HEK293T (cell line): Measurements from ENCODE around the gene IFNA6.

Experiments used
- ARNT ChIP-seq: fragments of 450-650 bp; IDR thresholded peaks from 2 replicates; pipeline ENCODE4 v1.6.1; 2017; ENCODE audit warnings: mild to moderate bottlenecking
- BHLHE40 ChIP-seq: fragments of 450-650 bp; IDR thresholded peaks from 2 replicates; pipeline ENCODE4 v1.6.1; 2016; ENCODE audit warnings: mild to moderate bottlenecking, moderate library complexity, borderline replicate concordance
- ELF4 ChIP-seq: fragments of 450-650 bp; IDR thresholded peaks from 2 replicates; pipeline ENCODE4 v1.6.1; 2017; ENCODE audit warnings: antibody characterized with exemption
- FOXA1 ChIP-seq: fragments of 450-650 bp; IDR thresholded peaks from 2 replicates; pipeline ENCODE4 v1.6.1; 2016; ENCODE audit warnings: mild to moderate bottlenecking
- FOXK2 ChIP-seq: fragments of 450-650 bp; IDR thresholded peaks from 2 replicates; pipeline ENCODE4 v1.6.1; 2016; ENCODE audit warnings: mild to moderate bottlenecking
- FOXM1 ChIP-seq: fragments of 450-650 bp; IDR thresholded peaks from 2 replicates; pipeline ENCODE4 v1.6.1; 2017; ENCODE audit warnings: mild to moderate bottlenecking, borderline replicate concordance
- HDGF ChIP-seq: fragments of 450-650 bp; IDR thresholded peaks from 2 replicates; pipeline ENCODE4 v1.6.1; 2017; ENCODE audit warnings: antibody characterized with exemption, borderline replicate concordance
- SP1 ChIP-seq: fragments of 450-650 bp; IDR thresholded peaks from 2 replicates; pipeline ENCODE4 v1.6.1; 2017
- SUZ12 ChIP-seq: fragments of 450-650 bp; IDR thresholded peaks from 2 replicates; pipeline ENCODE4 v1.6.1; 2016; ENCODE audit warnings: mild to moderate bottlenecking
- TARDBP ChIP-seq: fragments of 450-650 bp; IDR thresholded peaks from 2 replicates; pipeline ENCODE4 v1.6.1; 2016
- ZNF384 ChIP-seq: fragments of 450-650 bp; IDR thresholded peaks from 2 replicates; pipeline ENCODE4 v1.6.1; 2016
- TF ChIP-seq, protein P1 (sequence below): fragments of 450-650 bp; IDR thresholded peaks from 2 replicates; pipeline ENCODE4 v1.6.1; 2016

DNA sequence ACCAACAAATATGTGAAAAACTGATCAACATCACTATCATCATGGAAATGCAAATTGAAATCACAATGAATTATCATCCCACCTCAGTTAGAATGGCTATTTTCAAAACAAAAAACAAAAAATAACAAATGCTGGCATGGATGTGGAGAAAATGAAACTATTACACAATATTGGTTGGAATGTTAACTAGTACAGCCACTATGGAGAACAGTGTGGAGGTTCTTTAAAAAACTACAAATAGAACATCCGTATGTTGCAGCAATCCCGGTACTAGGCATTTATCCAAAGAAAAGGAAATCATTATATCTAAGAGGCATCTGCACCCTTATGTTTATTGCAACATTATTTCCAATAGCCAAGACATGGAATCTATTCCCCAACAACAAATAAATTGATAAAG lies 36.5 kb downstream of the IFNA6 start:
- TF ChIP-seq SP1 (no peak), FOXM1 (no peak), ELF4 (no peak), TARDBP (no peak), FOXA1 (no peak), FOXK2 (no peak), BHLHE40 (no peak), SUZ12 (no peak), HDGF (no peak), ARNT (no peak), ZNF384 (no peak)
- TF ChIP-seq, protein P1, sequence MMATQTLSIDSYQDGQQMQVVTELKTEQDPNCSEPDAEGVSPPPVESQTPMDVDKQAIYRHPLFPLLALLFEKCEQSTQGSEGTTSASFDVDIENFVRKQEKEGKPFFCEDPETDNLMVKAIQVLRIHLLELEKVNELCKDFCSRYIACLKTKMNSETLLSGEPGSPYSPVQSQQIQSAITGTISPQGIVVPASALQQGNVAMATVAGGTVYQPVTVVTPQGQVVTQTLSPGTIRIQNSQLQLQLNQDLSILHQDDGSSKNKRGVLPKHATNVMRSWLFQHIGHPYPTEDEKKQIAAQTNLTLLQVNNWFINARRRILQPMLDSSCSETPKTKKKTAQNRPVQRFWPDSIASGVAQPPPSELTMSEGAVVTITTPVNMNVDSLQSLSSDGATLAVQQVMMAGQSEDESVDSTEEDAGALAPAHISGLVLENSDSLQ: no peak
